Endometrial microvascular endothelial cells (primary cell): ENCODE measurements around the gene LRRC1. TPM values are rescaled to one million over a fixed set of nuclear protein-coding genes. Genes with fewer than 3 reads are reported as not detected.

Source experiments
- in situ Hi-C: cut with HindIII; loops from 2 replicates; pipeline ENCODE4 v1.10.0; 2017; ENCODE audit warnings: low sequenced_read_pairs, low pct_unique_long_range_greater_than_20kb; ENCODE audit errors: inconsistent ontology term
- total RNA-seq: library from RNA; depleted of rRNA; stranded (reverse); fragments of >200 nt; gene quantifications from one replicate; pipeline ENCODE4 v1.2.3, GENCODE V29; 2015; ENCODE audit errors: inconsistent ontology term

The LRRC1 gene
- total RNA-seq, 1 donor from 2014 or later = 10.2 TPM

DNA sequence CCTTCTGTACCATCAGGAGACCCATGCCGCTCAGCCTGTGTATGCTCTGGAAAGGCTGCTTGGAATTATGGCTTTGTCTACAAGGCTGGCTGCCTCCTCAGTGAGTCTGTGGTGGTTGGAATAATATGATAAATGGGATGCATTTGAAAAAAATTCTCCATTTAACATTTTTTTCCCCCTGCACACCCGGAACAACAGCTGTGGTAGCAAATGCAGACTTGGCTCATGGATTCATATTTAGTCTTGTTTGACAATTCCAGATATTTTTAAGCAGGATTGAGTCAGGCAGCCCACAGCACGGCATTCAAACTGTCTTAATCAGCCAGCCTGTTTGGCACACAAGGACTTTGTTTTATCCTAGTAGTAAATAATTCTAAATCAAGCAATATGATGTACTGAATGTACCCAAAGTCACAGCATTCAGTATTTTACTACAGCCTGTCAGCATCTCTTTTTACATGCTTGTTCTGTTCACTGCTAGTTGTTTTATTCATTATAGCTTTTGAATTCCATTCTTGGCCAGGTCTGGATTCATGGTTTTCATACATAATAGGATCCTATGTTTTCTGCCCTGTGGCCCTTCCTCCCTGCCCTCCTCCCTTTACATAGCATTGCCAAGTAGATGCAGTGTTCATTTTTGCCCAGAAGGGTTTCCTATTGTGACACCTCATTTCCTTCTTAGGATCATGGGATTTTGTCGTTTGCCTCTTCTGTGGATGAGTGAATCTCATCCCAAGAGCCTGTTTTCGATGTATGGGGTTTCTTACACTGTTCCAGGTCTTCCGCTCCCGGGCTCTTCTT lies 68.1 kb downstream of the LRRC1 start:
- in situ Hi-C loops = no loop called here

- in situ Hi-C loops = no loop called here
Measured at GRCh38 chr6:53864781-53865180, 70.0 kb downstream of the LRRC1 start.

DNA sequence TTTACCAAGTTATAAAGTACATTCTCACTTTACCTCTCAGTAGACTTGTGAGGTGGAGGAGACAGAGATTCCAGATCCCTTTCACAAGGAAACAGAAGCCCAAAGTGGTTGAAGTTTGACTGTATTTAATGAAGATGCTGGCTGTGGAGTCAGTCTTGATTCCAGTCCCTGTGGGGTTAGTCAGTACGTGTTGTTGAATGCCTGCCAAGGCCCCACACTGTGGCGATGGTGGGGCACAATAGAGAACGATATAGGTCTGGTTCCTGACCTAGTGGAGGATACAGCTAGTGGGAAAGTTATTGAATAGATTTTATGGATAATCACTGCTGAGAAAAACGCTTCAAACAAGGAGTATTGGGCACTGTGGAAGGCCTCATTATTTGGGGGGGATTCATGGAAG lies 71.4 kb downstream of the LRRC1 start:
- in situ Hi-C loops = no loop called here

DNA sequence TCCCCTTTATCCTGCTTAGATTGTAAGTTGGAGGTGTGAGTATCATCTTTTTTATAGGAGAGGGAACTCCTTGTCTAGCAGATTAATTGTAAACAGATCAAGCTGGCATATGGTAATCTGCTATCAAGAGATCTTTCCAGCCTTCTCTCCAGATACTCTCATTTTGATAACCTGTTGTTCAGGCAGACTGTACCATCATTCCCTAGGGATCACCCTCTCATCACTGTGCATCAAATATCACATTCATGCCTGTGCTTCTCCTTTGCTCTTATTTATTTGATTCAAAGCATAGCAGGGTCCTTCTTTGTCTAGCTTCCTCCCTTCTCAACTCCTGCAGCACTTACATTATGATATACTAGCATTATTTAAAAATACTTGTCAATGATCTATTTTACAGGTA lies 73.8 kb downstream of the LRRC1 start:
- in situ Hi-C loops = no loop called here

GRCh38 chr6:53869964-53870363 lies 75.2 kb downstream of the LRRC1 start:
- in situ Hi-C loops = no loop called here

DNA sequence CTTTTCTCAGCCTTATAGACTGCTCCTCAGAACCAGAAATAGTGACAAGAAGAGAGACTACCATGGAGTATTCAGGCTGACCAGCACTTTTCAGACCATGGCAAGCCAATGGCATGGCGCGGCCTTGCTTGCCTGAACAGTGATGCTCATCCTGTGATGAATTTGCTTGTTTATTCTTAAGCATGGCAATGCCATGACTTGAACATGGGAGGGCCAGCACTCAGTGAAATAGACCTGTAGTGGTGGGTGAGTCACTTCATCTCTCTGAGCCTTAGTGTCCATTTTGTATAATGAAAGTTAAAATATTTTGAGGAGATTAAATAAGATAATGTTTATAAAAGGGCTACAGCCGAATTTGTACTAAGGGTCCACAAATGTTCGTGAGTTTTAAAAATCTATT lies 79.1 kb downstream of the LRRC1 start:
- in situ Hi-C loops = no loop called here

DNA sequence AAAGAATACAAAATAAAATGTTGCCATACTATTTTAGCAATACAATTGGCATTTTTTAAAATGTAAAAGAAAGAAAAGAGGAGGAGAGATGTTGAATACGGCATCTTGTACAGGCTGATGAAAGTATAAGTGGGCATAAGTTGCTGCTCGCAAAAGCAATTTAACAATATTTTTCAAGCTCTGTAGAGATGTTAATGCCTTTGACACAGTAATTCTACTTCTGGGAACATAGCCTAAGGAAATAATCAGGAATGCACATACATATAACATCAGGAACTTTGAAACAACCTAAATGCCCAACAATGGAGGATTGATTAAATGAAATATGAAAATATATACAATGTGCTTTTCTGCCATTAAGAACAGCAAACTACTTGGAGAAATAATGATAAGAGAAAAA lies 80.2 kb downstream of the LRRC1 start:
- in situ Hi-C loops = no loop called here

- in situ Hi-C loops = no loop called here
Measured at GRCh38 chr6:53877151-53877550, 82.3 kb downstream of the LRRC1 start.

- in situ Hi-C loops = no loop called here
Measured at GRCh38 chr6:53878808-53879207, 84.0 kb downstream of the LRRC1 start.

DNA sequence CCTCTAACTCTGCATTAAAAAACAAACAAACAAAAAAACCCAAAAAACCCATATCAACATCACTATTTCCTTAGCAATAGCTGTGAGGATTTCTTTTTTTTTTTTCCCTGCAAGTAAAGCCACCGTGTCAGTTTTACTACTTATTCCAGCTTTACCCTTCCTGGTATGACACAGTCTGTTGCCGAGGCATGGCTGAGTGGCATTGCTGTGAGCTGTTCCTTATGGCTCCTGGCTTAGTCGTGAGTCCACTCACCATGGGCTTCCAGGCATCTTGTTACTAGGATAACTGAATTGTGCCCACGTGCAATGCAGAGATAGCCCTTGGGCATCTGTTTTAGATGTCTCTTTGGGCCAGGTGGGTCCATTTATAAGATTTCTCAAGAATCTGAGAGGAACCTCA lies 84.8 kb downstream of the LRRC1 start:
- in situ Hi-C loops = no loop called here

DNA sequence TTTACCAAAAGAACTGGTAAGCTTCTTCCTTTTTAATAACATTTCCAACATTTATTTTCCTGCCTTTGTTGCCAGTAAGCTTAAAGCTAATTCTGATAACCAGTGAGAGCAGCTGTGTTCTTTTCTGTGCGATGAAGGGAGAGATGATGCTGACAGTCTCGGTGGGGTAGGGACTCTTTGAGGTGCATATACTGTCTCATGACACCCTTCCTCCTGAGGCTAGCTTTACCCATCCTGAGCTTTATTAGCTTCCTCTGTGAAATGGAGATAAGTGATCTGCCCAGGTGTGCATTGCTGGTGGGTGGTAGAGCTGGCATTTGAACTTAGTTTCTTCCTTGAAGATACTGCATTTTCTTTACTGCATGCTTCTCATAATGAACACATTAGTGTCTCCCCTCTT lies 92.5 kb downstream of the LRRC1 start:
- in situ Hi-C loops = no loop called here

- in situ Hi-C loops = no loop called here
Measured at GRCh38 chr6:53888931-53889330, 94.1 kb downstream of the LRRC1 start.

GRCh38 chr6:53889365-53889764 lies 94.6 kb downstream of the LRRC1 start:
- in situ Hi-C loops = no loop called here

GRCh38 chr6:53892707-53893106 lies 97.9 kb downstream of the LRRC1 start:
- in situ Hi-C loops = no loop called here

DNA sequence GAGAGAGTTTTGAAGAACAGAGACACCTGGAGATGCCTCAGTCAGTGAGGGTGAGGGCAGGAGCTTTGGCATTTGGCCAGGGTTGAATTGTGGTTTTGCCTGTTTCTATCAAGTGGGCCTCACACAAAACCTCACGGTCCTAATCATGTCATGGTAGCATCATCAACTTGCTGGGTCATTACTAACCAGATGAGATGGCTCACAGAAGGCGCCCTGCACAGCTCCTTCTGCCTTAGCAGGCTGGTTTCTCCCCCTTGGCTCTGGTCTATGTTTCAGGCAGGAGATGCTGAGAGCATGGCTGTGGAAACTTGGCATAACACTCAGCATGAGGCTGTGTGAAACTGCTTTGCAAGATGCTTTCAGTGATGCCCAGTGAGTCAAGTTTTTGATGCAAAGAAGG lies 99.3 kb downstream of the LRRC1 start:
- in situ Hi-C loops = no loop called here

DNA sequence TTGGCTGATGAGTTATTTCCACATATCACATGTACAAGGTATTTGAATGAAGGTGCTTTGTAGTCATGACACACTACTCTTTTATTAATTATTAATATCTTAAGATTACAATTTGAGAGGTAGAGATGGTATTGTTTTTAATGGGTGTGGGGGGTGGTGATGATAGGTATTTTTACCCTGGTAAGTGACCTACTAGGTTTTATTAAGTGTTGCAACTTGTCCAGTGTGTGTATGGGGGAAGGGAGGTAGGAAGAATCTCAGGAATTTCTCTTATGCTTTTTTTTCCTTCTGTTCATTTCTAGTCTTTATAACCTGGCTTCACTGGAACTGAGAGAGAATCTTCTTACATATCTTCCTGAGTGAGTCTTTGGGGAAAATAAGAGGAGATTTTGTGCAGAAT lies 101.4 kb downstream of the LRRC1 start:
- in situ Hi-C loops = no loop called here

GRCh38 chr6:53898026-53898795 lies 103.4 kb downstream of the LRRC1 start:
- in situ Hi-C loops = no loop called here

- in situ Hi-C loops = no loop called here
Measured at GRCh38 chr6:53899512-53899911, 104.7 kb downstream of the LRRC1 start.

- in situ Hi-C loops = no loop called here
Measured at GRCh38 chr6:53903357-53903756, 108.6 kb downstream of the LRRC1 start.

DNA sequence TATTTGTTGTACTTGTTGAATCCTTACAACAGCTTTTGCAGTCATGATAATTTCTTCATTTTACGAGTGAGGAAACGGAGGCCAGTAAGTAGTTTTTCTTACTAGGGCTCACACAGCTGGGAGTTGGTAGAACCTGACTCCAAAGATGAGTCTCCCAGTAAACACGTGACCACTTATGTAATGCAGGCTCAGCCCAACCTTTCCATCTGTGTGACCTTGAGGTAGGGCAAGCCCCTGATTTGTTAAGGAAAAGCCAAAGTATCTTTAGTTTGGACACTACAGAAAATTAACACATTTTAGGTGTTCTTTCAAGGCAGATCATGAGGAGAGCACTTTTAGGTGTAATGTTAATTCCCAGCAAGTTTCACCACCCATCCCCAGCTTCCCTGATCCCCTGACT lies 111.3 kb downstream of the LRRC1 start:
- in situ Hi-C loops = no loop called here
